Stimulated activated CD4-positive, alpha-beta T cell treated with anti-CD3 and anti-CD28 coated beads, Interleukin-4, amount 100 ng/mL, for 24 hours (primary cell): Measurements from ENCODE around the gene CYTH3.
"Not testable (repeated sequence)": the region's sequence is repeated elsewhere in the genome, so short reads cannot be mapped to it uniquely, and the experiment has no call there.

Experiments used
- DNase-seq: peaks from one replicate; pipeline ENCODE4 v3.0.0-alpha.2; 2020

CYTH3 gene

GRCh38 chr7:6163402-6163801 is 109.0 kb downstream of the CYTH3 start:
- DNase-seq: no peak

GRCh38 chr7:6162650-6163366 is 109.6 kb downstream of the CYTH3 start:
- no peak for DNase-seq

- no peak for DNase-seq
Measured at GRCh38 chr7:6162331-6162620, 110.1 kb downstream of the CYTH3 start.

- no peak for DNase-seq
Measured at GRCh38 chr7:6161463-6162330, 110.7 kb downstream of the CYTH3 start.

GRCh38 chr7:6160191-6160623 is 112.2 kb downstream of the CYTH3 start:
- no peak for DNase-seq

- no peak for DNase-seq
Measured at GRCh38 chr7:6159524-6160031, 112.8 kb downstream of the CYTH3 start.

- no peak for DNase-seq
Measured at GRCh38 chr7:6159097-6159483, 113.3 kb downstream of the CYTH3 start.

- DNase-seq: no peak
Measured at GRCh38 chr7:6158424-6159096, 113.9 kb downstream of the CYTH3 start.

GRCh38 chr7:6157685-6158423 is 114.6 kb downstream of the CYTH3 start:
- no peak for DNase-seq

- DNase-seq: no peak
Measured at GRCh38 chr7:6156734-6157133, 115.7 kb downstream of the CYTH3 start.

GRCh38 chr7:6155596-6155995 is 116.8 kb downstream of the CYTH3 start:
- no peak for DNase-seq

- no peak for DNase-seq
Measured at GRCh38 chr7:6154542-6155404, 117.7 kb downstream of the CYTH3 start.

- no peak for DNase-seq
Measured at GRCh38 chr7:6153646-6154541, 118.5 kb downstream of the CYTH3 start.

- no peak for DNase-seq
Measured at GRCh38 chr7:6151994-6152735, 120.3 kb downstream of the CYTH3 start.

- not testable (repeated sequence) for DNase-seq
Measured at GRCh38 chr7:6151527-6151926, 120.9 kb downstream of the CYTH3 start.

- no peak for DNase-seq
Measured at GRCh38 chr7:6149996-6150395, 122.4 kb downstream of the CYTH3 start.

GRCh38 chr7:6148724-6149360 is 123.6 kb downstream of the CYTH3 start:
- DNase-seq: no peak

- no peak for DNase-seq
Measured at GRCh38 chr7:6147627-6148026, 124.8 kb downstream of the CYTH3 start.

- no peak for DNase-seq
Measured at GRCh38 chr7:6146666-6147065, 125.8 kb downstream of the CYTH3 start.

GRCh38 chr7:6143997-6144396 is 128.4 kb downstream of the CYTH3 start:
- DNase-seq: no peak
